Measurements from ENCODE around the gene CLEC11A. TPM values are rescaled to one million over a fixed set of nuclear protein-coding genes. Genes with fewer than 3 reads are reported as not detected.

CLEC11A gene
- total RNA-seq, 2 experiments from 2014 or later = 2.2 to 2.7 TPM

- ChIA-PET POLR2A (interaction anchor here (1.0 kb wide), 1 partner anchor 84 kb away, joined by 3 read pairs; no protein-coding TSS in a partner anchor), CTCF (interaction anchor here (0.6 kb wide), 1 partner anchor 63 kb away, joined by 3 read pairs; no protein-coding TSS in a partner anchor)
- DNase-seq (no peak), ATAC-seq (no peak)
- intact Hi-C loops (cut with micrococcal nuclease) = loop anchor here (5.0 kb wide), 1 partner anchor 61 kb away; no protein-coding TSS in a partner anchor
- Mint-ChIP-seq H3K27me3 (peaks cover 45% of the 10 kb centered on the region), H3K36me3 (ENCODE audit: low read depth) (no peaks in the 10 kb centered on the region), H3K27ac (no peak overlapping the region), H3K9me3 (no peaks in the 10 kb centered on the region), H3K4me3 (no peak overlapping the region), H3K4me1 (ENCODE audit: low read depth) (peaks cover 6% of the 10 kb centered on the region)
- no peak for TF ChIP-seq CTCF (IDR thresholded peaks at IDR 0.05)
These were observed 2.2 kb upstream of the CLEC11A start for GRCh38 chr19:50720921-50721381.

GRCh38 chr19:50721441-50722137 is 1.6 kb upstream of the CLEC11A start:
- Mint-ChIP-seq H3K27me3 (peaks cover 44% of the 10 kb centered on the region), H3K9me3 (no peaks in the 10 kb centered on the region), H3K4me3 (no peak overlapping the region), H3K36me3 (ENCODE audit: low read depth) (no peaks in the 10 kb centered on the region), H3K4me1 (ENCODE audit: low read depth) (peaks cover 10% of the 10 kb centered on the region), H3K27ac (no peak overlapping the region)
- ATAC-seq (no peak), DNase-seq (no peak)
- CTCF ChIA-PET = interaction anchor here (1.1 to 2.0 kb wide), 2 partner anchors 9 to 200 kb away, joined by 3 to 4 read pairs; no protein-coding TSS in a partner anchor
- TF ChIP-seq CTCF (IDR thresholded peaks at IDR 0.05) = no peak
- intact Hi-C loops (cut with micrococcal nuclease) = loop anchor here (5.0 kb wide), 1 partner anchor 61 kb away; no protein-coding TSS in a partner anchor
- POLR2A ChIA-PET = interaction anchor here (1.0 to 1.3 kb wide), 2 partner anchors 16 to 83 kb away, joined by 3 to 5 read pairs; no protein-coding TSS in a partner anchor

- intact Hi-C loops (cut with micrococcal nuclease) = loop anchor here (5.0 kb wide), 1 partner anchor 60 kb away; no protein-coding TSS in a partner anchor
- Mint-ChIP-seq H3K36me3 (ENCODE audit: low read depth) (no peaks in the 10 kb centered on the region), H3K27ac (no peak overlapping the region), H3K4me3 (no peak overlapping the region), H3K27me3 (peaks cover 42% of the 10 kb centered on the region), H3K4me1 (ENCODE audit: low read depth) (peaks cover 13% of the 10 kb centered on the region), H3K9me3 (no peaks in the 10 kb centered on the region)
- ATAC-seq (no peak), DNase-seq (no peak)
- POLR2A ChIA-PET = interaction anchor here (1.3 kb wide), 1 partner anchor 17 kb away, joined by 5 read pairs; no protein-coding TSS in a partner anchor
- CTCF ChIA-PET = interaction anchor here (1.1 to 2.0 kb wide), 2 partner anchors 9 to 200 kb away, joined by 3 to 4 read pairs; no protein-coding TSS in a partner anchor
- no peak for TF ChIP-seq CTCF (IDR thresholded peaks at IDR 0.05)
These were observed 757 bp upstream of the CLEC11A start for GRCh38 chr19:50722201-50723013.

DNA sequence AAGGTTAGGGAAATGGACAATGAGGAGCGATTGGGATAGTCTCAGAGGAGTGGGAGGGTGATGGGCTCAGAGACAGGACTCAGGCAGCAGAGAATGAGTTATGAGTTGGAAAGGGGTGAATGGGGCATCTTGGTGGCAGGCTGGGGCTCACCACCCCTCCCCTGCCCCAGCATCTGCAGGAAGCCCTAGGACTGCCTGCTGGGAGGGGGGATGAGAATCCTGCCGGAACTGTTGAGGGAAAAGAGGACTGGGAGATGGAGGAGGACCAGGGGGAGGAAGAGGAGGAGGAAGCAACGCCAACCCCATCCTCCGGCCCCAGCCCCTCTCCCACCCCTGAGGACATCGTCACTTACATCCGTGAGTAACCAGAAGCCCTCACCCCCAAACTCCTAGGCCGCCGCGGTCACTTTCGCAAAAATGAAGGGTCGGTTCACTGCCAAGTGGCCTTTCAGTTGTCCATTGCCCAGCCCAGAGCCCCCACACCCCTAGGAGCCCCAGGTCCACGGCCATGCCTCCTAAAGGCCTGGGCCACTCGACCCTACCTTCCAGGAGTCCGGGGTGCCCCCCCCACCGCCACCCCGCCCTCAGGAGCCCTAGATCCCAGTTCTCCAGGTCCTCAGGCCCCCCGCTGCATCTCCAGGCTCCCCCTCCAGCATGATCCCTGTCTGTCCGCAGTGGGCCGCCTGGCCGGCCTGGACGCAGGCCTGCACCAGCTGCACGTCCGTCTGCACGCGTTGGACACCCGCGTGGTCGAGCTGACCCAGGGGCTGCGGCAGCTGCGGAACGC is 764 bp downstream of the CLEC11A start:
- POLR2A ChIA-PET = interaction anchor here (0.8 to 1.4 kb wide), 6 partner anchors 8 to 201 kb away, joined by 3 to 7 read pairs (median 4); no protein-coding TSS in a partner anchor
- TF ChIP-seq CTCF (IDR thresholded peaks at IDR 0.05) = no peak
- CTCF ChIA-PET = interaction anchor here (1.1 to 2.0 kb wide), 15 partner anchors 10 to 366 kb away, joined by 3 to 15 read pairs (median 4); no protein-coding TSS in a partner anchor
- H3K9me3 Mint-ChIP-seq = no peaks in the 10 kb centered on the region
- H3K27ac Mint-ChIP-seq = no peak overlapping the region
- H3K27me3 Mint-ChIP-seq = peaks cover 42% of the 10 kb centered on the region
- H3K36me3 Mint-ChIP-seq (ENCODE audit: low read depth) = no peaks in the 10 kb centered on the region
- H3K4me1 Mint-ChIP-seq (ENCODE audit: low read depth) = peaks cover 25% of the 10 kb centered on the region
- DNase-seq = no peak
- intact Hi-C loops (cut with micrococcal nuclease) = loop anchor here (5.0 kb wide), 1 partner anchor 58 kb away; no protein-coding TSS in a partner anchor
- ATAC-seq = no peak
- H3K4me3 Mint-ChIP-seq = peak overlapping the region; percentile 83

Data from activated CD8-positive, alpha-beta T cell treated with anti-CD3 and anti-CD28 coated beads for 36 hours (primary cell).